Suprapubic skin (tissue), 4 donors: ENCODE measurements around the gene CA9.

Source experiments
- CTCF ChIP-seq, 2 donors: fragments of 200-600 bp in 1 of 2; fragments of 450-650 bp in 1 of 2; sonication (generic) in 1 of 2; IDR thresholded peaks; one replicate each; pipeline ENCODE4 v1.5.1; 2016 to 2019; ENCODE audit warnings: antibody characterized with exemption in 2 of 2, mild to moderate bottlenecking in 1 of 2, moderate library complexity in 1 of 2
- EP300 ChIP-seq: sonication (generic); formaldehyde crosslinking; IDR thresholded peaks from one replicate; pipeline ENCODE4 v1.6.1; 2017; ENCODE audit warnings: antibody characterized with exemption
- POLR2A ChIP-seq, 2 donors: fragments of 450-650 bp; IDR thresholded peaks; one replicate each; pipeline ENCODE4 v1.6.1; 2017; ENCODE audit warnings: antibody characterized with exemption in 2 of 2, mild to moderate bottlenecking in 2 of 2, moderate library complexity in 2 of 2
- POLR2AphosphoS5 ChIP-seq, 3 donors: sonication (generic); formaldehyde crosslinking; IDR thresholded peaks; one replicate each; pipeline ENCODE4 v1.6.1; 2017; ENCODE audit warnings: antibody characterized with exemption in 3 of 3

GRCh38 chr9:35682520-35683315 is 9.0 kb downstream of the CA9 start:
- no peak for TF ChIP-seq CTCF (IDR thresholded peaks at IDR 0.05)
- TF ChIP-seq POLR2AphosphoS5 (IDR thresholded peaks at IDR 0.05) = no peak
- TF ChIP-seq POLR2A (IDR thresholded peaks at IDR 0.05) = no peak
- TF ChIP-seq EP300 = no peak
